OCI-LY7 (cell line): ENCODE data around the gene C16orf74. TPM values are rescaled to one million over a fixed set of nuclear protein-coding genes. Genes with fewer than 3 reads are reported as not detected.

ENCODE experiments used
- Bru-seq: library from RNA; stranded (reverse); fragments of 400-500 nt; gene quantifications from one replicate; lab custom pipeline; 2021; lab: Mats Ljungman, UMichigan
- BruChase-seq, 2 experiments: library from RNA; stranded (reverse); fragments of 400-500 nt; gene quantifications; one replicate each; lab custom pipeline; 2021; lab: Mats Ljungman, UMichigan
- BruUV-seq: library from RNA; stranded (reverse); fragments of 400-500 nt; replicated peaks from 2 replicates; lab custom pipeline; 2021; lab: Mats Ljungman, UMichigan
- CTCF ChIA-PET: fragments of 300-600 bp; sonication (Branson Sonifier 250); formaldehyde crosslinking; loops from one replicate; lab custom pipeline; 2022; ENCODE audit warnings: antibody characterized with exemption; ENCODE audit not compliant: unreplicated experiment; lab: Charles Lee
- POLR2A ChIA-PET: fragments of 300-600 bp; sonication (Branson Sonifier 250); formaldehyde crosslinking; loops from one replicate; lab custom pipeline; 2022; ENCODE audit warnings: antibody characterized with exemption; lab: Charles Lee
- DNase-seq: peaks from one replicate; pipeline ENCODE4 v3.0.0-alpha.2; 2015; ENCODE audit warnings: low spot score
- H2AFZ ChIP-seq: fragments of 200-600 bp; sonication (generic), shearing (Covaris generic); 2 replicates; pipeline ENCODE4 v1.6.1; 2014; ENCODE audit warnings: mild to moderate bottlenecking, antibody characterized with exemption, low read length, moderate library complexity
- H3K27ac ChIP-seq: fragments of 200-600 bp; sonication (generic); 2 replicates; pipeline ENCODE4 v1.5.1; 2014; ENCODE audit warnings: mixed run types, low read depth, mild to moderate bottlenecking, moderate library complexity, low read length, inconsistent platforms; ENCODE audit not compliant: poor library complexity, severe bottlenecking
- H3K36me3 ChIP-seq: fragments of 200-600 bp; sonication (generic); 2 replicates; pipeline ENCODE4 v1.6.1; 2014; ENCODE audit warnings: mild to moderate bottlenecking, antibody characterized with exemption, low read length, moderate library complexity, mixed read lengths; ENCODE audit not compliant: insufficient read depth
- H3K4me1 ChIP-seq: fragments of 200-600 bp; sonication (generic); 2 replicates; pipeline ENCODE4 v1.5.1; 2014; ENCODE audit warnings: mild to moderate bottlenecking, low read length; ENCODE audit not compliant: insufficient read depth, poor library complexity, severe bottlenecking
- H3K4me2 ChIP-seq: fragments of 200-600 bp; sonication (generic); 2 replicates; pipeline ENCODE4 v1.6.1; 2014; ENCODE audit warnings: mild to moderate bottlenecking, low read length
- H3K4me3 ChIP-seq: fragments of 200-600 bp; sonication (generic); 2 replicates; pipeline ENCODE4 v1.5.1; 2014; ENCODE audit warnings: mild to moderate bottlenecking, low read depth, low read length; ENCODE audit not compliant: poor library complexity, severe bottlenecking
- H3K79me2 ChIP-seq: fragments of 200-600 bp; sonication (generic); 2 replicates; pipeline ENCODE4 v1.6.1; 2016; ENCODE audit warnings: low read depth, mild to moderate bottlenecking, low read length, moderate library complexity, mixed read lengths; ENCODE audit not compliant: insufficient read depth
- H3K9me2 ChIP-seq: fragments of 200-600 bp; sonication (generic); 2 replicates; pipeline ENCODE4 v1.6.1; 2016; ENCODE audit warnings: mild to moderate bottlenecking, low read length, mixed read lengths; ENCODE audit not compliant: insufficient read depth
- H3K9me3 ChIP-seq: fragments of 200-600 bp; sonication (generic); 2 replicates; pipeline ENCODE4 v1.6.1; 2014; ENCODE audit warnings: mild to moderate bottlenecking, mixed run types, low read length, mixed read lengths
- H4K20me1 ChIP-seq: fragments of 200-600 bp; sonication (generic); 2 replicates; pipeline ENCODE4 v1.6.1; 2014; ENCODE audit warnings: mild to moderate bottlenecking, antibody characterized with exemption, low read length, moderate library complexity, mixed read lengths; ENCODE audit not compliant: insufficient read depth
- CTCF ChIP-seq: fragments of 200-600 bp; sonication (generic); conservative IDR thresholded peaks from 2 replicates; pipeline ENCODE4 v1.5.1; 2014; ENCODE audit warnings: mild to moderate bottlenecking, antibody characterized with exemption, low read length, moderate library complexity, mixed read lengths
- EZH2phosphoT487 ChIP-seq: fragments of 200-600 bp; sonication (generic); IDR thresholded peaks from 2 replicates; pipeline ENCODE4 v1.6.1; 2018; ENCODE audit warnings: low read depth, borderline replicate concordance, mild to moderate bottlenecking, mixed run types, antibody characterized with exemption, low read length, moderate library complexity, mixed read lengths
- intact Hi-C: fragments of 100-400 bp; cut with micrococcal nuclease; formaldehyde crosslinking; loops from one replicate; pipeline ENCODE4 v1.10.0; 2022; ENCODE audit not compliant: unreplicated experiment
- long read RNA-seq: library from polyadenylated mRNA; stranded (forward); transcript quantifications from one replicate; pipeline ENCODE4 v2.0.0, GENCODE V29; 2022
- total RNA-seq, 2 experiments: library from RNA; depleted of rRNA in 1 of 2; stranded (reverse); fragments of >200 nt in 1 of 2; shearing (Covaris generic) in 1 of 2; gene quantifications; 2 replicates each; pipeline ENCODE4 v1.2.3, GENCODE V29; 2014 to 2022

Gene C16orf74
- total RNA-seq (2014; rRNA removed; shearing (Covaris generic)) (6.8 and 12.1 TPM in 2 replicates), total RNA-seq (2022) (7.5 and 9.7 TPM in 2 replicates), Bru-seq, nascent RNA (percentile 33 among the genes with signal in this experiment), BruChase-seq, experiment 1, labeled RNA remaining after a 6-hour chase (percentile 52 among the genes with signal in this experiment), BruChase-seq, experiment 2, labeled RNA remaining after a 2-hour chase (percentile 40 among the genes with signal in this experiment)
- long read RNA-seq, partial matches to known transcripts: 1 of 12 reads
- long read RNA-seq, other reads (novel, unspliced or antisense): 7 of 12 reads

- Histone ChIP-seq H4K20me1 (no peaks in the 10 kb centered on the region), H3K79me2 (no peaks in the 10 kb centered on the region), H3K9me3 (no peaks in the 10 kb centered on the region), H2AFZ (no peak within 1 kb of the TSS), H3K4me1 (peaks cover 97% of the 10 kb centered on the region), H3K4me2 (peak within 1 kb of the TSS; percentile 92), H3K9me2 (no peaks in the 10 kb centered on the region), H3K36me3 (no peaks in the 10 kb centered on the region), H3K4me3 (peak within 1 kb of the TSS; percentile 62), H3K27ac (no peak within 1 kb of the TSS)
- ChIA-PET POLR2A (no interaction called here), CTCF (no interaction called here)
- intact Hi-C loops: loop anchor here (10.0 kb wide), 1 partner anchor 446 kb away; no protein-coding TSS in a partner anchor
- peak; percentile 45 for DNase-seq
- BruUV-seq: no TSS peak
- TF ChIP-seq EZH2phosphoT487: no peak
- TF ChIP-seq CTCF: no peak
These were observed at the start of gene C16orf74 for GRCh38 chr16:85750827-85751697. Gene C16orf74, minus strand, starts transcription at chr16:85751096. Its CDS starts 15,879 bp downstream, at chr16:85735217.

- TF ChIP-seq CTCF (no peak), EZH2phosphoT487 (no peak)
- Histone ChIP-seq H3K9me3 (no peaks in the 10 kb centered on the region), H2AFZ (no peak overlapping the region), H3K79me2 (peaks cover 68% of the 10 kb centered on the region), H3K4me1 (peaks cover 23% of the 10 kb centered on the region), H3K4me2 (peak overlapping the region; percentile 96), H4K20me1 (peaks cover 39% of the 10 kb centered on the region), H3K4me3 (peak overlapping the region; percentile 95), H3K9me2 (no peaks in the 10 kb centered on the region), H3K36me3 (peaks cover 72% of the 10 kb centered on the region), H3K27ac (peak overlapping the region; percentile 53)
- peak; percentile 13 for DNase-seq
- intact Hi-C loops: no loop called here
- no TSS peak for BruUV-seq
- CTCF ChIA-PET: no interaction called here
- POLR2A ChIA-PET: interaction anchor here (0.6 to 1.0 kb wide), 2 partner anchors 11 to 82 kb away, joined by 3 to 4 read pairs; no protein-coding TSS in a partner anchor
These were observed 49.4 kb upstream of the C16orf74 start for GRCh38 chr16:85800321-85800669.
